T-helper 2 cell treated with Interferon-gamma antibody and Interleukin-4, amounts not matched to agents 5 μg/mL and 100 μg/mL, for 36 hours (primary cell): ENCODE measurements around the gene LMF2.

ENCODE experiments used
- DNase-seq: peaks from one replicate; pipeline ENCODE4 v3.0.0; 2021; ENCODE audit warnings: low spot score
- H3K27ac Mint-ChIP-seq: one replicate; pipeline ENCODE4 v1.8.0; 2021; ENCODE audit warnings: mild to moderate bottlenecking, mixed read lengths
- H3K27me3 Mint-ChIP-seq: one replicate; pipeline ENCODE4 v1.8.0; 2021; ENCODE audit warnings: low read depth, mixed read lengths
- H3K36me3 Mint-ChIP-seq: one replicate; pipeline ENCODE4 v1.8.0; 2021; ENCODE audit warnings: low read depth, mixed read lengths
- H3K4me1 Mint-ChIP-seq: one replicate; pipeline ENCODE4 v1.8.0; 2021; ENCODE audit warnings: low read depth, mixed read lengths
- H3K4me3 Mint-ChIP-seq: one replicate; pipeline ENCODE4 v1.8.0; 2022; ENCODE audit warnings: mild to moderate bottlenecking, moderate library complexity, mixed read lengths
- H3K9me3 Mint-ChIP-seq: one replicate; pipeline ENCODE4 v1.8.0; 2021; ENCODE audit warnings: mixed read lengths

Gene LMF2

GRCh38 chr22:50481045-50481439 is 26.5 kb downstream of the LMF2 start:
- no peak for DNase-seq
- no peak overlapping the region for H3K27ac Mint-ChIP-seq
- no peaks in the 10 kb centered on the region for H3K36me3 Mint-ChIP-seq
- H3K9me3 Mint-ChIP-seq: no peaks in the 10 kb centered on the region
- peaks cover 12% of the 10 kb centered on the region for H3K27me3 Mint-ChIP-seq
- H3K4me1 Mint-ChIP-seq: peaks cover 4% of the 10 kb centered on the region
- peak overlapping the region; percentile 61 for H3K4me3 Mint-ChIP-seq

GRCh38 chr22:50479721-50480120 is 27.8 kb downstream of the LMF2 start:
- H3K27ac Mint-ChIP-seq: no peak overlapping the region
- peak overlapping the region; percentile 80 for H3K4me3 Mint-ChIP-seq
- H3K36me3 Mint-ChIP-seq: no peaks in the 10 kb centered on the region
- no peaks in the 10 kb centered on the region for H3K9me3 Mint-ChIP-seq
- peaks cover 4% of the 10 kb centered on the region for H3K4me1 Mint-ChIP-seq
- no peak for DNase-seq
- peaks cover 12% of the 10 kb centered on the region for H3K27me3 Mint-ChIP-seq

- H3K27me3 Mint-ChIP-seq: peaks cover 12% of the 10 kb centered on the region
- no peaks in the 10 kb centered on the region for H3K9me3 Mint-ChIP-seq
- H3K4me1 Mint-ChIP-seq: peaks cover 13% of the 10 kb centered on the region
- no peak overlapping the region for H3K27ac Mint-ChIP-seq
- peaks cover 5% of the 10 kb centered on the region for H3K36me3 Mint-ChIP-seq
- no peak for DNase-seq
- H3K4me3 Mint-ChIP-seq: no peak overlapping the region
These were observed 29.6 kb downstream of the LMF2 start for GRCh38 chr22:50477923-50478322.

- Mint-ChIP-seq H3K9me3 (no peaks in the 10 kb centered on the region), H3K36me3 (peaks cover 9% of the 10 kb centered on the region), H3K4me3 (peak overlapping the region; percentile 64), H3K4me1 (peaks cover 21% of the 10 kb centered on the region), H3K27me3 (peaks cover 12% of the 10 kb centered on the region), H3K27ac (no peak overlapping the region)
- no peak for DNase-seq
These were observed 30.6 kb downstream of the LMF2 start for GRCh38 chr22:50476868-50477267.

GRCh38 chr22:50475652-50476002 is 31.9 kb downstream of the LMF2 start:
- Mint-ChIP-seq H3K27ac (peak overlapping the region; percentile 26), H3K27me3 (peaks cover 11% of the 10 kb centered on the region), H3K4me3 (peak overlapping the region; percentile 64), H3K9me3 (no peaks in the 10 kb centered on the region), H3K36me3 (peaks cover 9% of the 10 kb centered on the region), H3K4me1 (peaks cover 29% of the 10 kb centered on the region)
- no peak for DNase-seq

- Mint-ChIP-seq H3K27ac (peak within 1 kb of the TSS; percentile 83), H3K36me3 (peaks cover 13% of the 10 kb centered on the region), H3K4me3 (peak within 1 kb of the TSS; percentile 92), H3K4me1 (peaks cover 35% of the 10 kb centered on the region), H3K27me3 (peaks cover 4% of the 10 kb centered on the region), H3K9me3 (no peaks in the 10 kb centered on the region)
- DNase-seq: peak; percentile 91
These were observed 32.5 kb downstream of the LMF2 start, which contains the start of gene SBF1 for GRCh38 chr22:50474710-50475651. Gene SBF1 (minus strand): TSS chr22:50475035. CDS start chr22:50474840, 195 bp downstream.

GRCh38 chr22:50473855-50474671 is 33.4 kb downstream of the LMF2 start:
- Mint-ChIP-seq H3K9me3 (no peaks in the 10 kb centered on the region), H3K27ac (peak overlapping the region; percentile 83), H3K4me1 (peaks cover 37% of the 10 kb centered on the region), H3K4me3 (peak overlapping the region; percentile 92), H3K27me3 (no peaks in the 10 kb centered on the region), H3K36me3 (peaks cover 13% of the 10 kb centered on the region)
- DNase-seq: peak; percentile 31

GRCh38 chr22:50473088-50473487 is 34.4 kb downstream of the LMF2 start:
- peak overlapping the region; percentile 83 for H3K27ac Mint-ChIP-seq
- peak overlapping the region; percentile 92 for H3K4me3 Mint-ChIP-seq
- H3K9me3 Mint-ChIP-seq: no peaks in the 10 kb centered on the region
- H3K4me1 Mint-ChIP-seq: peaks cover 45% of the 10 kb centered on the region
- H3K36me3 Mint-ChIP-seq: peaks cover 13% of the 10 kb centered on the region
- DNase-seq: peak; percentile 32
- H3K27me3 Mint-ChIP-seq: no peaks in the 10 kb centered on the region

- H3K27ac Mint-ChIP-seq: peak overlapping the region; percentile 41
- H3K36me3 Mint-ChIP-seq: peaks cover 18% of the 10 kb centered on the region
- no peak for DNase-seq
- H3K4me1 Mint-ChIP-seq: peaks cover 41% of the 10 kb centered on the region
- peak overlapping the region; percentile 34 for H3K4me3 Mint-ChIP-seq
- H3K9me3 Mint-ChIP-seq: no peaks in the 10 kb centered on the region
- H3K27me3 Mint-ChIP-seq: no peaks in the 10 kb centered on the region
These were observed 35.5 kb downstream of the LMF2 start for GRCh38 chr22:50471962-50472361.

- Mint-ChIP-seq H3K27me3 (no peaks in the 10 kb centered on the region), H3K4me1 (peaks cover 40% of the 10 kb centered on the region), H3K36me3 (peaks cover 25% of the 10 kb centered on the region), H3K9me3 (no peaks in the 10 kb centered on the region), H3K4me3 (peak overlapping the region; percentile 79), H3K27ac (peak overlapping the region; percentile 90)
- DNase-seq: no peak
These were observed 36.2 kb downstream of the LMF2 start for GRCh38 chr22:50471197-50471847.

GRCh38 chr22:50470491-50470890 is 37.0 kb downstream of the LMF2 start:
- Mint-ChIP-seq H3K4me3 (peak overlapping the region; percentile 79), H3K36me3 (peaks cover 32% of the 10 kb centered on the region), H3K27ac (peak overlapping the region; percentile 90), H3K4me1 (peaks cover 40% of the 10 kb centered on the region), H3K9me3 (no peaks in the 10 kb centered on the region), H3K27me3 (no peaks in the 10 kb centered on the region)
- no peak for DNase-seq

- Mint-ChIP-seq H3K27ac (peak overlapping the region; percentile 90), H3K36me3 (peaks cover 35% of the 10 kb centered on the region), H3K27me3 (no peaks in the 10 kb centered on the region), H3K4me3 (peak overlapping the region; percentile 79), H3K9me3 (no peaks in the 10 kb centered on the region), H3K4me1 (peaks cover 40% of the 10 kb centered on the region)
- DNase-seq: peak; percentile 90
These were observed 37.9 kb downstream of the LMF2 start for GRCh38 chr22:50469377-50470305.

GRCh38 chr22:50468626-50469025 is 38.9 kb downstream of the LMF2 start:
- Mint-ChIP-seq H3K27me3 (no peaks in the 10 kb centered on the region), H3K36me3 (peaks cover 37% of the 10 kb centered on the region), H3K4me3 (peak overlapping the region; percentile 79), H3K4me1 (peaks cover 38% of the 10 kb centered on the region), H3K9me3 (no peaks in the 10 kb centered on the region), H3K27ac (peak overlapping the region; percentile 90)
- no peak for DNase-seq
